H9 (cell line): ENCODE results near the gene P2RX2. TPM values are rescaled to one million over a fixed set of nuclear protein-coding genes. Genes with fewer than 3 reads are reported as not detected.

ENCODE experiments used
- DNase-seq: peaks from one replicate; pipeline ENCODE4 v3.0.0-alpha.2; 2017
- H2AFZ ChIP-seq: one replicate; pipeline ENCODE4 v1.6.1; 2013; ENCODE audit warnings: mild to moderate bottlenecking, low read length, control low read depth, moderate library complexity
- H2AK5ac ChIP-seq: 2 replicates; pipeline ENCODE4 v1.6.1; 2013; ENCODE audit warnings: low read length, control low read depth, mixed read lengths; ENCODE audit not compliant: insufficient read length
- H2BK120ac ChIP-seq: one replicate; pipeline ENCODE4 v1.6.1; 2013; ENCODE audit warnings: low read depth, mild to moderate bottlenecking, low read length, control low read depth, inconsistent platforms; ENCODE audit not compliant: poor library complexity, severe bottlenecking
- H2BK12ac ChIP-seq: 2 replicates; pipeline ENCODE4 v1.6.1; 2013; ENCODE audit warnings: low read length, control low read depth, mixed read lengths, low read depth; ENCODE audit not compliant: insufficient read length
- H2BK15ac ChIP-seq: 2 replicates; pipeline ENCODE4 v1.6.1; 2013; ENCODE audit warnings: low read depth, low read length, control low read depth
- H2BK20ac ChIP-seq: one replicate; pipeline ENCODE4 v1.6.1; 2013; ENCODE audit warnings: low read depth, mild to moderate bottlenecking, low read length, control low read depth, inconsistent platforms; ENCODE audit not compliant: poor library complexity, severe bottlenecking
- H2BK5ac ChIP-seq: 2 replicates; pipeline ENCODE4 v1.6.1; 2013; ENCODE audit warnings: low read length, control low read depth, mixed read lengths; ENCODE audit not compliant: insufficient read length
- H3K14ac ChIP-seq: 2 replicates; pipeline ENCODE4 v1.6.1; 2013; ENCODE audit warnings: low read length, control low read depth; ENCODE audit not compliant: insufficient read depth
- H3K18ac ChIP-seq: 2 replicates; pipeline ENCODE4 v1.6.1; 2013; ENCODE audit warnings: low read depth, mild to moderate bottlenecking, mixed read lengths, low read length, control low read depth; ENCODE audit not compliant: insufficient read length
- H3K23ac ChIP-seq: 2 replicates; pipeline ENCODE4 v1.6.1; 2013; ENCODE audit warnings: low read length, control low read depth, mixed read lengths, low read depth; ENCODE audit not compliant: insufficient read length
- H3K23me2 ChIP-seq: 2 replicates; pipeline ENCODE4 v1.6.1; 2013; ENCODE audit warnings: low read depth, mild to moderate bottlenecking, mixed read lengths, low read length, control low read depth; ENCODE audit not compliant: insufficient read length, poor library complexity, severe bottlenecking
- H3K27ac ChIP-seq: 2 replicates; pipeline ENCODE4 v1.5.1; 2013; ENCODE audit warnings: low read length, control low read depth, mixed read lengths, low read depth; ENCODE audit not compliant: insufficient read length
- H3K27me3 ChIP-seq: 2 replicates; pipeline ENCODE4 v1.6.1; 2013; ENCODE audit warnings: low read length, control low read depth, inconsistent platforms; ENCODE audit not compliant: insufficient read depth
- H3K4ac ChIP-seq: 2 replicates; pipeline ENCODE4 v1.6.1; 2013; ENCODE audit warnings: low read depth, mild to moderate bottlenecking, control low read depth, inconsistent platforms, low read length, moderate library complexity
- H3K4me1 ChIP-seq: 2 replicates; pipeline ENCODE4 v1.6.1; 2013; ENCODE audit warnings: low read length, control low read depth, inconsistent platforms; ENCODE audit not compliant: insufficient read depth
- H3K4me2 ChIP-seq: 2 replicates; pipeline ENCODE4 v1.6.1; 2013; ENCODE audit warnings: low read length, control low read depth, mixed read lengths; ENCODE audit not compliant: insufficient read length, insufficient read depth
- H3K56ac ChIP-seq: 2 replicates; pipeline ENCODE4 v1.6.1; 2013; ENCODE audit warnings: low read depth, mild to moderate bottlenecking, mixed read lengths, low read length, control low read depth; ENCODE audit not compliant: insufficient read length
- H3K79me1 ChIP-seq: 2 replicates; pipeline ENCODE4 v1.6.1; 2013; ENCODE audit warnings: low read depth, mild to moderate bottlenecking, moderate library complexity, low read length, control low read depth, inconsistent platforms; ENCODE audit not compliant: insufficient read depth, poor library complexity, severe bottlenecking
- H3K79me2 ChIP-seq: 2 replicates; pipeline ENCODE4 v1.6.1; 2013; ENCODE audit warnings: low read length, control low read depth, inconsistent platforms; ENCODE audit not compliant: insufficient read depth
- H3K9ac ChIP-seq: 2 replicates; pipeline ENCODE4 v1.6.1; 2013; ENCODE audit warnings: low read length, control low read depth, mixed read lengths; ENCODE audit not compliant: insufficient read length; ENCODE audit errors: extremely low read depth
- H3K9me3 ChIP-seq: one replicate; pipeline ENCODE4 v1.6.1; 2013; ENCODE audit warnings: low read depth, low read length, inconsistent platforms; ENCODE audit not compliant: control insufficient read depth
- H3T11ph ChIP-seq: one replicate; pipeline ENCODE4 v1.6.1; 2013; ENCODE audit warnings: mild to moderate bottlenecking, low read length, control low read depth, inconsistent platforms
- H4K20me1 ChIP-seq: one replicate; pipeline ENCODE4 v1.6.1; 2013; ENCODE audit not compliant: control insufficient read depth, insufficient read length, insufficient read depth
- H4K5ac ChIP-seq: 2 replicates; pipeline ENCODE4 v1.6.1; 2013; ENCODE audit warnings: low read depth, mild to moderate bottlenecking, mixed read lengths, low read length, control low read depth; ENCODE audit not compliant: insufficient read length
- H4K8ac ChIP-seq: replicated peaks from 2 replicates; pipeline ENCODE4 v1.6.1; 2013; ENCODE audit warnings: low read length, control low read depth, mixed read lengths, low read depth; ENCODE audit not compliant: insufficient read length
- H4K91ac ChIP-seq: 2 replicates; pipeline ENCODE4 v1.6.1; 2013; ENCODE audit warnings: low read depth, mild to moderate bottlenecking, moderate library complexity, mixed read lengths, low read length, control low read depth; ENCODE audit not compliant: insufficient read length
- H3K27ac Mint-ChIP-seq, 3 experiments: 2 replicates in 2 of 3; 3 replicates in 1 of 3; pipeline ENCODE4 v1.8.0; 2020 to 2021; ENCODE audit warnings: mixed read lengths in 3 of 3, mild to moderate bottlenecking in 1 of 3, moderate library complexity in 1 of 3
- H3K27me3 Mint-ChIP-seq: 2 replicates; pipeline ENCODE4 v1.8.0; 2021; ENCODE audit warnings: low read depth, mild to moderate bottlenecking, moderate library complexity, mixed read lengths
- H3K36me3 Mint-ChIP-seq, 3 experiments: 2 replicates in 2 of 3; 3 replicates in 1 of 3; pipeline ENCODE4 v1.8.0; 2020 to 2021; ENCODE audit warnings: low read depth in 3 of 3, mixed read lengths in 3 of 3; ENCODE audit not compliant: insufficient read depth in 1 of 3
- H3K4me1 Mint-ChIP-seq, 2 experiments: 2 replicates each; pipeline ENCODE4 v1.8.0; 2020; ENCODE audit warnings: mixed read lengths in 2 of 2
- H3K4me3 Mint-ChIP-seq, 2 experiments: 2 replicates in 1 of 2; 3 replicates in 1 of 2; pipeline ENCODE4 v1.8.0; 2020 to 2021; ENCODE audit warnings: mild to moderate bottlenecking in 2 of 2, mixed read lengths in 2 of 2, moderate library complexity in 1 of 2
- H3K9me3 Mint-ChIP-seq, 2 experiments: 2 replicates in 1 of 2; 3 replicates in 1 of 2; pipeline ENCODE4 v1.8.0; 2020; ENCODE audit warnings: mild to moderate bottlenecking in 2 of 2, mixed read lengths in 2 of 2, moderate library complexity in 1 of 2
- WGBS: extraction: QIAGEN DNeasy Blood & Tissue Kit; methylation state at CpG from one replicate; pipeline ENCODE4 v1.1.7; 2013; ENCODE audit warnings: missing lambda C conversion rate, low lambda C conversion rate, mixed read lengths; ENCODE audit not compliant: insufficient read length; ENCODE audit errors: extremely low coverage; 5-methylcytosine and 5-hydroxymethylcytosine counted together
- total RNA-seq: library from RNA; stranded (reverse); gene quantifications from 2 replicates; pipeline ENCODE4 v1.2.1, GENCODE V29; 2021
- TF ChIP-seq, protein P1 (sequence below): fragments of 200-600 bp; sonication (generic); conservative IDR thresholded peaks from 3 replicates; pipeline ENCODE4 v1.8.0; 2021; ENCODE audit warnings: antibody characterized with exemption, mild to moderate bottlenecking

The P2RX2 gene
- total RNA-seq, 1 experiment from 2014 or later, result 1.8 TPM

DNA sequence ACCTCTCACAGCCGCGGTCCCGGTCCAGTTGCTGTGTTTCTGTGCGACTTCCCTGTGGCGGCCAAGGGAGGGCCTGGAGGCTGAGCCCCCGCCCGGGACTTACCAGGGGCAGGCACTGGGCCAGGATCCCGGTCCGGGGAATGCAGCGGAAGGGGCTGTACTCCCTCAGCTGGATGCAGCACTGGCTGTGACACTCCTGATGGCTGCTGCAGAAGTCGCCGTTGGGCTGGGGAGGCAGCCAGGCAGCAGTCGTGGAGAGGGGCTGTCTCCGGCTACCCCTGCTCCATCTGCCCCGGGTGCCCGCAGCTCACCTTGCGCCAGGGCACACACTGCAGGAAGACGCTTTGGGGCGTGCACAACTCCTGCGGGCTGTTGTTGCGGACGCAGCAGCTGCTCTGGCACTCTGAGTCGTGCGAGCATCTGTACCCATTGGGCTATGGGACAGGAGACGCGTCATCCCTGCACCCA, 14.4 kb upstream of the P2RX2 start:
- Histone ChIP-seq H3K9me3 (no peaks in the 10 kb centered on the region), H4K5ac (no peak overlapping the region), H3K27ac (no peak overlapping the region), H2AFZ (no peak overlapping the region), H3T11ph (no peak overlapping the region), H3K4me1 (no peaks in the 10 kb centered on the region), H3K18ac (no peak overlapping the region), H2BK5ac (no peak overlapping the region), H2BK15ac (no peak overlapping the region), H4K20me1 (no peaks in the 10 kb centered on the region), H3K14ac (no peak overlapping the region; the same call in 1 of the 2 replicates), H2BK120ac (no peak overlapping the region), H2BK12ac (no peak overlapping the region), H3K4ac (no peak overlapping the region), H3K9ac (no peak overlapping the region), H3K27me3 (peaks cover 20% of the 10 kb centered on the region), H4K8ac (no peak overlapping the region), H3K23ac (no peak overlapping the region), H2AK5ac (no peak overlapping the region), H3K23me2 (peaks cover 4% of the 10 kb centered on the region), H3K56ac (no peak overlapping the region), H4K91ac (no peak overlapping the region), H3K79me2 (no peaks in the 10 kb centered on the region), H3K79me1 (no peaks in the 10 kb centered on the region), H2BK20ac (no peak overlapping the region), H3K4me2 (no peak overlapping the region)
- Mint-ChIP-seq H3K4me3 (no peak overlapping the region), H3K36me3 (no peaks in the 10 kb centered on the region; a peak in 1 of 7 replicates), H3K9me3 (no peaks in the 10 kb centered on the region; a peak in 3 of 5 replicates), H3K4me1 (peaks cover 13 to 19% of the 10 kb centered on the region in 2 experiments), H3K27ac (no peak overlapping the region; a peak in 1 of 7 replicates), H3K27me3 (peaks cover 94% of the 10 kb centered on the region)
- DNase-seq, result peak; percentile 35
- WGBS, result no CpG with 5 or more reads among the region's 26 CpGs
- TF ChIP-seq, protein P1, sequence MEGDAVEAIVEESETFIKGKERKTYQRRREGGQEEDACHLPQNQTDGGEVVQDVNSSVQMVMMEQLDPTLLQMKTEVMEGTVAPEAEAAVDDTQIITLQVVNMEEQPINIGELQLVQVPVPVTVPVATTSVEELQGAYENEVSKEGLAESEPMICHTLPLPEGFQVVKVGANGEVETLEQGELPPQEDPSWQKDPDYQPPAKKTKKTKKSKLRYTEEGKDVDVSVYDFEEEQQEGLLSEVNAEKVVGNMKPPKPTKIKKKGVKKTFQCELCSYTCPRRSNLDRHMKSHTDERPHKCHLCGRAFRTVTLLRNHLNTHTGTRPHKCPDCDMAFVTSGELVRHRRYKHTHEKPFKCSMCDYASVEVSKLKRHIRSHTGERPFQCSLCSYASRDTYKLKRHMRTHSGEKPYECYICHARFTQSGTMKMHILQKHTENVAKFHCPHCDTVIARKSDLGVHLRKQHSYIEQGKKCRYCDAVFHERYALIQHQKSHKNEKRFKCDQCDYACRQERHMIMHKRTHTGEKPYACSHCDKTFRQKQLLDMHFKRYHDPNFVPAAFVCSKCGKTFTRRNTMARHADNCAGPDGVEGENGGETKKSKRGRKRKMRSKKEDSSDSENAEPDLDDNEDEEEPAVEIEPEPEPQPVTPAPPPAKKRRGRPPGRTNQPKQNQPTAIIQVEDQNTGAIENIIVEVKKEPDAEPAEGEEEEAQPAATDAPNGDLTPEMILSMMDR, result no peak
